NT2/D1 (cell line): ENCODE data around the gene NIBAN1.

ENCODE experiments used
- SUZ12 ChIP-seq: IDR thresholded peaks from 2 replicates; pipeline ENCODE4 v1.6.1; 2011; ENCODE audit not compliant: insufficient read length, insufficient read depth; ENCODE audit errors: extremely low read depth
- YY1 ChIP-seq: IDR thresholded peaks from 2 replicates; pipeline ENCODE4 v1.6.1; 2011; ENCODE audit not compliant: insufficient read length, insufficient read depth

DNA sequence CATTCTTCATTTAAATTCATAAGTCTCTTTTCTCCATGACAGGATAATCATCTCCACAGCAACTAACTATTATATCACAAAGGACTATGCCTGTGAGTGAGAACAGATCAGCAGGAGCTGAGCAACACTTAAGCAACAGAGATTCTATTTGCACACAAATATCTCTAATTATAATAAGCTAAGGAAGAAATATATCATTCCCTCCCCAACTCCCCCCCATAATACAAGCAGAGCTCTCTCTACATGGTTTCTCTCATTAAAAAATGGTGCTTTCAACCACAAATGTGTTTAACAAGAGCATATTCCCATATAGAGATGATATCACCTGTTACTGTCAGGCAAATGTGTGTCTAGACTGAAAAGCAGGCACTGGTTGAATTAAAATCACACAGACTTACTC is 34.5 kb upstream of the NIBAN1 start:
- no peak for TF ChIP-seq SUZ12
- TF ChIP-seq YY1: no peak
